Smooth muscle cell of the brain vasculature (primary cell): ENCODE data around the gene C1orf159.

Source experiments
- DNase-seq: peaks from one replicate; pipeline ENCODE4 v3.0.0-alpha.2; 2012; ENCODE audit warnings: low read depth, low spot score

Gene C1orf159

DNA sequence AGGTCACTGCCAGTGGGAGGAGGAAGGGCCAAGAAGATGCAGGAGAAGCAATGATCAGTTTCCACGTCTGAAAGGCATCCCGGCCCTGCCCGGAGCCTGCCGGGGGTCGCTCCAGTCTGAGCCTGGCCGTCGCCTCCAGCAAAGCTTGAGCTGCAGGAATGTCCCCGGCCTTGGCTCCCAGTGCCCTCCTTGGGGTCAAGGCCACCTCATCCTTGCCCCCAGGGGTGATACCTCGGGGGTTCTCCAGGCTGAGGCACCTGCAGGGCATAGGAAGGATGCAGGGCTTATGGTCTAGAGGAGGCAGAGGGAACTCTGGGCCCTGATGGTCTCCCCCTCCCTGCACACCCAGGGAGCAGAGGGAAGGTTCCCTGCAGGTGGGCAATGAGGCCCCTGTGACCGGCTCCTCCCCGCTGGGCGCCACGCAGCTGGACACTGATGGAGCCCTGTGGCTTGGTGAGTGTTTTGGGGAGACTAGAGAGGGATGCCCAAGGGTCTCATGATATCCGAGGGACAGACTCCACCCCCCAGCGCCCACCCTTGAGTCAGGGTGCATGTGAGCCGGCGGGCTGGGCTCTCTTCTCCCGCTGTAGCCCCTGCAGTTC is 61.7 kb downstream of the C1orf159 start:
- no peak for DNase-seq

DNA sequence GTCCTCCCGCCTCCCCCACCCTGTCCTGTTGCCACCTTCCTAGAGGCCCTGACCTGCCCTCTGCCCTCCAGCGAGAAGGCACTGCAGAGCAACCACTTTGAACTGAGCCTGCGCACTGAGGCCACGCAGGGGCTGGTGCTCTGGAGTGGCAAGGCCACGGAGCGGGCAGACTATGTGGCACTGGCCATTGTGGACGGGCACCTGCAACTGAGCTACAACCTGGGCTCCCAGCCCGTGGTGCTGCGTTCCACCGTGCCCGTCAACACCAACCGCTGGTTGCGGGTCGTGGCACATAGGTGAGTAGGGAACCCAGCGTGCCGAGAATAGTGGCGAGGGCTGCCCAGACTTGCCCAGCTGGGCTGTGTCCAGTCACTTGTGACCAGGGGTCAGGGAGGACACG is 62.2 kb downstream of the C1orf159 start:
- DNase-seq, result no peak

DNA sequence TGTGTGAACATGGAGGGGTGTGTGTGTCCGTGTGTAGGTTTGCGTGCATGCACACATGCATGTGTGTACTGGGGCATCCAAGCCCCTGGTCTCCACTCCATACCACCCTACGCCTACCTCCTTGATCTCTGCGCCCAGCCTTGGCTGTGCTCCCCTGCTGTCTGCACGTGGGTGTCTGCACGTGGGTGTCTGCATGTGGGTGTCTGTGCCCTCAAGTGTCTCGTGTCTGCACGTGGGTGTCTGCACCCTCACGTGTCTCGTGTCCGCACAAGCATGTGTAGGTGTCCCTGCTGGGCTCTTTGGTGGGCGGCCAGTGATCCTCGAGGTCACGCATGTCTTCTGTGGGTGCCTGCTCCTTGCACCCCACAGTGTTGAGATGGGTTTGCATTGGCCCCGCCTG is 62.9 kb downstream of the C1orf159 start:
- DNase-seq, result no peak

DNA sequence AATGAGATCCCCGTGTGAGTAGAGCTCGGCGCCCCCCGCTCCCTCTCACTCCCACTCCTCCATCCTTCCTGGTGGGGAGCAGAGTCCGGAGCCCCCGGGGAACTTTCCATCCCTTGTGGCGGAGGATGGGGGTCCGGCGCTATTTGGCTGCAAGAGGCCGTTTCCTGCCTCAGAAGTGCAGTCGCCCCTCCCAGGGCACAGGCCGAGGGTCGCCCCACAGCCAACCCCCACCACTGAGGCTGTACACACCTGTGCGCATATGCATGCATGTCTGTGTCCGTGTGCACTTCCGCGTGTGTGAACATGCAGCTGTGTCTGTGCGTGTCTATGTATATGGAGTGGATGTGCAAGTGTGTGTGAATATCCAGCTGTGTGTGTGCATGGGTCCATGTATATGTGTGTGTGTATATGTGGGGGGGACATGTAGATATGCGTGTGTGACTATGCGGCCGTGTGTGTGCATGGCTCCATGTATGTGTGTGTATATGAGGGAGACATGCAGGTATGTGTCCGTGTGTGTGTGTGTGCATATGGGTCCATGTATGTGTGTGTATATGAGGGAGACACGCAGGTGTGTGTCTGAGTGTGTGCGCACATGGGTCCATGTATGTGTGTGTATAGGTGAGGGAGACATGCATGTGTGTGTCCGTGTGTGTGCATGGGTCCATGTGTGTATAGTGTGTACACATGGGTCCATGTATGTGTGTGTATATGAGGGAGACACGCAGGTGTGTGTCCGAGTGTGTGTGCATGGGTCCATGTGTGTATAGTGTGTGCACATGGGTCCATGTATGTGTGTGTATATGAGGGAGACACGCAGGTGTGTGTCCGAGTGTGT is 63.7 kb downstream of the C1orf159 start:
- no peak for DNase-seq

DNA sequence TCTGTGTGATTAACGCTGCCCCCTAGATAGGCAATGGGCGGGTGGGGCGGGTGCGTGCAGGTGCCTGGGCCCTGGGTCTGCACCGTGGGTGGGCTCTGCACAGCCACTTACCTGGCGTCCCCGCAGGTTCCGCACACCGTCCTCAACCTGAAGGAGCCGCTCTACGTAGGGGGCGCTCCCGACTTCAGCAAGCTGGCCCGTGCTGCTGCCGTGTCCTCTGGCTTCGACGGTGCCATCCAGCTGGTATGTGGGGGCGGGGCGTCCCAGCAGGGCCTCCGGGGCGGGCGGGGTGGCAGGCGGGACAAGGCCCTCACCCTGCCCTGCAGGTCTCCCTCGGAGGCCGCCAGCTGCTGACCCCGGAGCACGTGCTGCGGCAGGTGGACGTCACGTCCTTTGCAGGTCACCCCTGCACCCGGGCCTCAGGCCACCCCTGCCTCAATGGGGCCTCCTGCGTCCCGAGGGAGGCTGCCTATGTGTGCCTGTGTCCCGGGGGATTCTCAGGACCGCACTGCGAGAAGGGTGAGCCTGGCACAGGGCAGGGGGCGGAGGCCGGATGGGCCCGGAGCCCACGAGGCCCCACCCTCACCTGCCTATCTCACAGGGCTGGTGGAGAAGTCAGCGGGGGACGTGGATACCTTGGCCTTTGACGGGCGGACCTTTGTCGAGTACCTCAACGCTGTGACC is 64.6 kb downstream of the C1orf159 start:
- no peak for DNase-seq

DNA sequence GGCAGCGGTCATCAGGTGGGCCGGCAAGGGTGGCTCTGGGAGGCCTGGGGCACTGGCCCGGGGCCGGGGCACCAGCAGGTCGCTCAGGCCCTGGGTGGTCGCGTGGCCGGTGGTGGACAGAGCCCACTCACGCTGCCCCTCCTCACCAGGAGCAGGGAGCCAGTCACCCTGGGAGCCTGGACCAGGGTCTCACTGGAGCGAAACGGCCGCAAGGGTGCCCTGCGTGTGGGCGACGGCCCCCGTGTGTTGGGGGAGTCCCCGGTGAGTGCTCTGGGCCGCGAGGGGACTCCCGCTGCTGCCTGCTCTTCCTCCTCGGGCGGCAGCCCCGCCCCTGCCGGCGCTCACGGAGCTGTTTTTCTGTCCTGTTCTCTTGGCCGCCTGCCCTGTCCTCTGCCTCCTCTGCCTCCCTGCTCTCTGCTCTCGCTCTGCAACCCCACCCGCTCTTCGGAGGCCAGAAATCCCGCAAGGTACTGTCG is 65.3 kb downstream of the C1orf159 start:
- DNase-seq, result no peak

DNA sequence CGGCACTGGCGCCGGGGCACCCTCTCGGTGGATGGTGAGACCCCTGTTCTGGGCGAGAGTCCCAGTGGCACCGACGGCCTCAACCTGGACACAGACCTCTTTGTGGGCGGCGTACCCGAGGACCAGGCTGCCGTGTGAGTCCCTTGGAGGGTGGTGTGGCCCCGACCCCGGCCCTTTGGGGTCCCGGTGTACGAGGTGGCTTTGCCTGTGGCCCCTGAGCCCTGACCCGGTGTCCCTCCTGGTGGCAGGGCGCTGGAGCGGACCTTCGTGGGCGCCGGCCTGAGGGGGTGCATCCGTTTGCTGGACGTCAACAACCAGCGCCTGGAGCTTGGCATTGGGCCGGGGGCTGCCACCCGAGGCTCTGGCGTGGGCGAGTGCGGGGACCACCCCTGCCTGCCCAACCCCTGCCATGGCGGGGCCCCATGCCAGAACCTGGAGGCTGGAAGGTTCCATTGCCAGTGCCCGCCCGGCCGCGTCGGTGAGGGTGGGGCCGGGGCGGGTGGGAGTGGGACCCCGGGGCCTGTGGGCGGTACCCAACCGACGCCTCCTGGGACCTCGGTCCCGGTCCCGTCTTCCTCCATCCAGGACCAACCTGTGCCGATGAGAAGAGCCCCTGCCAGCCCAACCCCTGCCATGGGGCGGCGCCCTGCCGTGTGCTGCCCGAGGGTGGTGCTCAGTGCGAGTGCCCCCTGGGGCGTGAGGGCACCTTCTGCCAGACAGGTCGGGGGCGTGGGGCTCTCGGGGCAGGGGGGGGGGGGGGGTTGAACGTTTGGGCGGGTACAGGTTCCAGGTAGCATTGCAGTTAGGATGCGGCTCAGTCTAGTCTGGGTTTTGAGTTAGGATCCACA is 66.3 kb downstream of the C1orf159 start:
- no peak for DNase-seq

DNA sequence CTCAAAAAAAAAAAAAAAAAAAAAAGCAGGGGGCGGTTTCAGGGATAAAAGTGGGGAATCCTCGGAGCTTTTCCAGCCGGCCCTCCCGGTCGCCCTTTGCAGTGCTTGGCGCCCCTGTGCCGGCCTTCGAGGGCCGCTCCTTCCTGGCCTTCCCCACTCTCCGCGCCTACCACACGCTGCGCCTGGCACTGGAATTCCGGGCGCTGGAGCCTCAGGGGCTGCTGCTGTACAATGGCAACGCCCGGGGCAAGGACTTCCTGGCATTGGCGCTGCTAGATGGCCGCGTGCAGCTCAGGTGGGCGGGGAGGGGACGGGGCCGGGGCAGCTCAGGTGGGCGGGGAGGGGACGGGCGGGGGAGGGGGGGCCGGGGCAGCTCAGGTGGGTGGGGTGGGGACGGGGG is 67.1 kb downstream of the C1orf159 start:
- no peak for DNase-seq

DNA sequence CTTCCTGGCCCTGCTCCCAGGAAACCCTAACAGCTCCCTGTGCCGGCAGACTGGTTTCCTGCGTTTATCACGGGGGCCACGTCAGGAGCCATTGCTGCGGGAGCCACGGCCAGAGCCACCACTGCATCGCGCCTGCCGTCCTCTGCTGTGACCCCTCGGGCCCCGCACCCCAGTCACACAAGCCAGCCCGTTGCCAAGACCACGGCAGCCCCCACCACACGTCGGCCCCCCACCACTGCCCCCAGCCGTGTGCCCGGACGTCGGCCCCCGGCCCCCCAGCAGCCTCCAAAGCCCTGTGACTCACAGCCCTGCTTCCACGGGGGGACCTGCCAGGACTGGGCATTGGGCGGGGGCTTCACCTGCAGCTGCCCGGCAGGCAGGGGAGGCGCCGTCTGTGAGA is 67.9 kb downstream of the C1orf159 start:
- no peak for DNase-seq

DNA sequence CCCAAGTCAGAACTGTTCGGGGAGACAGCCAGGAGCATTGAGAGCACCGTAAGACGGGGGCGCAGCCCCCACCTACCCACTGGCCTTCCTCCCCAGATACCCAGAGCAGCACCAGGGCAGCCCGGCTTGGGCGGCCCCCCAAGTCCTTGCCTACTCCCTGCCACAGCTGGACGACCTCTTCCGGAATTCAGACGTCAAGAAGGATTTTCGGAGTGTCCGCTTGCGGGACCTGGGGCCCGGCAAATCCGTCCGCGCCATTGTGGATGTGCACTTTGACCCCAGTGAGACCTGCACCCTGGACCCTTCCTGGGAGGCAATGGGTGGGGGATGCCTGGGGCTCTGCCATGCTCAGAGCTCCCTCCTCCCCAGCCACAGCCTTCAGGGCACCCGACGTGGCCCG is 68.5 kb downstream of the C1orf159 start:
- DNase-seq, result no peak

DNA sequence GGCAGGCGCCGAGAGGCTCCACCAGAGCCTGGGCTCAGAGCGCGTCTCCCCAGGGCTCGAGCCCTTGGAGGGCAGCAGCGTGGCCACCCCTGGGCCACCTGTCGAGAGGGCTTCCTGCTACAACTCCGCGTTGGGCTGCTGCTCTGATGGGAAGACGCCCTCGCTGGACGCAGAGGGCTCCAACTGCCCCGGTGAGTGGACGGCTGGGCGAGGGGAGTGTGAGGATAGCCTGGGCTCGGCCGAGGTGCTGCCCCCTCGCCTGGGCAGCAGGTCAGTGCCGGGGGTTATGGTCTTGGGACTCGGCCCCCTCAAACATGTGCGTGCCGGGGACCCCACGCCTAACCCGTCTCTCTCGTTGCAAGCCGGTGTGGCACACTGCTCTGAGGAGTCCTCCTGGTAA is 69.1 kb downstream of the C1orf159 start:
- no peak for DNase-seq

DNA sequence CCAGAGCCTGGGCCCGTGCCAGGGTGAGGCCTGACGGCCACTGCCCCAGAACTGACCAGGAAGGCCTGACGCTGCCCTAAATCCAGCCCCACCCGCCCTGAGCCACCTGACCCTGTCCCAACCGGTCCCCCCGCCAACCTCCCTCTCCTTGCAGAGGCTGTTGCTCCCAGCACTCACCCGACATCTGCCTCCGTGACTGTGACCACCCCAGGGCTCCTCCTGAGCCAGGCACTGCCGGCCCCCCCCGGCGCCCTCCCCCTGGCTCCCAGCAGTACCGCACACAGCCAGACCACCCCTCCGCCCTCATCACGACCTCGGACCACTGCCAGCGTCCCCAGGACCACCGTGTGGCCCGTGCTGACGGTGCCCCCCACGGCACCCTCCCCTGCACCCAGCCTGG is 69.6 kb downstream of the C1orf159 start:
- no peak for DNase-seq

DNA sequence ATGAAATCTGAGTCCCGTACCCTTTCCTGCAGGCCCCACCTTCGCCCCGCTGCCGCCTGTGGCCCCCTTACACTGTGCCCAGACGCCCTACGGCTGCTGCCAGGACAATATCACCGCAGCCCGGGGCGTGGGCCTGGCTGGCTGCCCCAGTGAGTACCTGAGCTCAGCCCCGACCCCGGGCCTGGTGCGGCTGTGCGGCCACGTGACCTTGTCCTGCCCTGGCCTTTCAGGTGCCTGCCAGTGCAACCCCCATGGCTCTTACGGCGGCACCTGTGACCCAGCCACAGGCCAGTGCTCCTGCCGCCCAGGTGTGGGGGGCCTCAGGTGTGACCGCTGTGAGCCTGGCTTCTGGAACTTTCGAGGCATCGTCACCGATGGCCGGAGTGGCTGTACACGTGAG is 70.8 kb downstream of the C1orf159 start:
- no peak for DNase-seq

DNA sequence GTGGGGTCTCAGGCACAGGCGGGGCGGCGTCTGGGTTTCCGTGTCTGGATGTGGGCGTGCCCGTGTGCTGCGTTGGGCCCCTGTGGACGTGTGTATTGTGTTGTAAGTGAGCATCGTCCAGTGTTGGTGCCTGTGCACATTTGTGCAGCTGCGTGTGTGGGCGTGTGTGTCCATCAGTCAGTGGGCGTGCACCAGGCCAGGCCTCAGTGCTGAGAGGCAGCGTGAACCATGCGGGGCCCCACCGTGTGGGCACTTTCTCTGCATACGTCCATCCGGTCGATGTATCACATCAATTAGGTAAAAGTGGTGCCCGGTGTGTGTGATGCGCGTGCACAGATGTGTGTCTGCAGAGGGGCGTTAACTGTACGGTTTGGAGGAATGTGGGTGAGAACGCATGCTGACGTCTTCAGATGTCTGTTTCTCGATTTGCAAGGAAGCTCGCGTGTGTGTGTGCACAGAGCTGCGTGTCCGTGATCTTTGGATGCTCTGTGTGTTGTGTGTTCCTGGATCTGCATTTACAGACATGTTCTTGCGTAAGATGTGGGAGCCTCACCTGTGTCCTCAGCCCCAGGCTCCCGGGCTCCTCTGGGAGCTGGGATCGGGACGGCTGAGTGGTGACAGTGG is 71.3 kb downstream of the C1orf159 start:
- no peak for DNase-seq

DNA sequence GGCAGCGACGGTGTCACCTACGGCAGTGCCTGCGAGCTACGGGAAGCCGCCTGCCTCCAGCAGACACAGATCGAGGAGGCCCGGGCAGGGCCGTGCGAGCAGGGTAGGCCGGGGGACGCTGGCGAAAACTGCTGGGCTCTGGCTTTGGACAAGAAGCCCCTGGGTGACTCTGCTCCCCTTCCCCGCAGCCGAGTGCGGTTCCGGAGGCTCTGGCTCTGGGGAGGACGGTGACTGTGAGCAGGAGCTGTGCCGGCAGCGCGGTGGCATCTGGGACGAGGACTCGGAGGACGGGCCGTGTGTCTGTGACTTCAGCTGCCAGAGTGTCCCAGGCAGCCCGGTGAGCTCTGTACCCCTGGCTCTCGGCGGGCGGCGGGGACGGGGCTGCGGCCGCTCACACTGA is 72.0 kb downstream of the C1orf159 start:
- DNase-seq, result no peak

DNA sequence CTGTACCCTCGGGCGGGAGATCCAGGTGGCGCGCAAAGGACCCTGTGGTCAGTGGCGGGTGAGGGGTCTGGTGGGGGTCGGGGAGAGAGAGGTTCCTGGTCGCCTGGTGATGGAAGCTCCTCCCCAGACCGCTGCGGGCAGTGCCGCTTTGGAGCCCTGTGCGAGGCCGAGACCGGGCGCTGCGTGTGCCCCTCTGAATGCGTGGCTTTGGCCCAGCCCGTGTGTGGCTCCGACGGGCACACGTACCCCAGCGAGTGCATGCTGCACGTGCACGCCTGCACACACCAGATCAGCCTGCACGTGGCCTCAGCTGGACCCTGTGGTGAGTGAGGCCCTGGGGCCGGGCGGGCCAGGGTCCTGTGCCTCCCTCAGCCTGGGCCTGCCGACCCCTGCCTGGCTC is 72.5 kb downstream of the C1orf159 start:
- no peak for DNase-seq

DNA sequence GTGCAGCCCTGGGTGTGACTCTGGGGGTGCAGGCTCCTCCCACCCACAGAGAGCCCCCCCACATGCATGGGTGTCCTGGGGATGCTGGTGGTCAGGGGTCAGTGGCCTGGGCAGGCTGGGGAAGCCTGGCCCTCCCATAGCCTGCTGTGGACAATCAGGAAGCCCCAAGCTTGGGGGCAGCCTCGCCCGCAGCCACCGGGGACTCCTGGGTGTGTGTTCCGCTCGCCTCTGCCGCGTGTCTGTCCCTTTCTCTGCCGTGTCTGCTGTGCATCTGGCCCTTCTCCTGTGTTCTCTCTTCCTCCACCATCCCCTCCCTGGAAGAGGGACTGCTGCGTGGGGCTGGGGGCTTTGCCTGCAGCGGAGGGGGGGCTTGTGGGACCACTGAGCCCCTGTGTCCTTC is 73.1 kb downstream of the C1orf159 start:
- no peak for DNase-seq

DNA sequence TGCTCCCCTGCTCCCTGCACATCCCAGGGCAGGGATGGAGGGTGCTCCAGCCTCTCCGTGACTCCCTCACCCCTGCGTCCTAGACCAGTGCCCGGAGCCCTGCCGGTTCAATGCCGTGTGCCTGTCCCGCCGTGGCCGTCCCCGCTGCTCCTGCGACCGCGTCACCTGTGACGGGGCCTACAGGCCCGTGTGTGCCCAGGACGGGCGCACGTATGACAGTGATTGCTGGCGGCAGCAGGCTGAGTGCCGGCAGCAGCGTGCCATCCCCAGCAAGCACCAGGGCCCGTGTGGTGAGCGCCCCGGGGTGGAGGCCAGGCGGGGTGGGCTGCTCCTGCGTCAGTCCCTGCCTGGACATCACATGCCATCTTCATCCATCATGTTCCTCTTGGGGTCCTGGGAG is 74.0 kb downstream of the C1orf159 start:
- no peak for DNase-seq

DNA sequence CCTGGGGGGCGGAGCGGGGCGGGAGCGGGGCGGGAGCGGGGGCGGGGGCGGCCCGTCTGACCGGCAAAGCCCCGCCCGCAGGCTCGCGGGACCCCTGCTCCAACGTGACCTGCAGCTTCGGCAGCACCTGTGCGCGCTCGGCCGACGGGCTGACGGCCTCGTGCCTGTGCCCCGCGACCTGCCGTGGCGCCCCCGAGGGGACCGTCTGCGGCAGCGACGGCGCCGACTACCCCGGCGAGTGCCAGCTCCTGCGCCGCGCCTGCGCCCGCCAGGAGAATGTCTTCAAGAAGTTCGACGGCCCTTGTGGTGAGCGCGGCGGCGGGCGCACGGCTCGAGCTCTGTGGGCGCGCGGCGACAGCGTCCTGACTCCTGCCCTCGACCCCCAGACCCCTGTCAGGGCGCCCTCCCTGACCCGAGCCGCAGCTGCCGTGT is 74.8 kb downstream of the C1orf159 start:
- no peak for DNase-seq

DNA sequence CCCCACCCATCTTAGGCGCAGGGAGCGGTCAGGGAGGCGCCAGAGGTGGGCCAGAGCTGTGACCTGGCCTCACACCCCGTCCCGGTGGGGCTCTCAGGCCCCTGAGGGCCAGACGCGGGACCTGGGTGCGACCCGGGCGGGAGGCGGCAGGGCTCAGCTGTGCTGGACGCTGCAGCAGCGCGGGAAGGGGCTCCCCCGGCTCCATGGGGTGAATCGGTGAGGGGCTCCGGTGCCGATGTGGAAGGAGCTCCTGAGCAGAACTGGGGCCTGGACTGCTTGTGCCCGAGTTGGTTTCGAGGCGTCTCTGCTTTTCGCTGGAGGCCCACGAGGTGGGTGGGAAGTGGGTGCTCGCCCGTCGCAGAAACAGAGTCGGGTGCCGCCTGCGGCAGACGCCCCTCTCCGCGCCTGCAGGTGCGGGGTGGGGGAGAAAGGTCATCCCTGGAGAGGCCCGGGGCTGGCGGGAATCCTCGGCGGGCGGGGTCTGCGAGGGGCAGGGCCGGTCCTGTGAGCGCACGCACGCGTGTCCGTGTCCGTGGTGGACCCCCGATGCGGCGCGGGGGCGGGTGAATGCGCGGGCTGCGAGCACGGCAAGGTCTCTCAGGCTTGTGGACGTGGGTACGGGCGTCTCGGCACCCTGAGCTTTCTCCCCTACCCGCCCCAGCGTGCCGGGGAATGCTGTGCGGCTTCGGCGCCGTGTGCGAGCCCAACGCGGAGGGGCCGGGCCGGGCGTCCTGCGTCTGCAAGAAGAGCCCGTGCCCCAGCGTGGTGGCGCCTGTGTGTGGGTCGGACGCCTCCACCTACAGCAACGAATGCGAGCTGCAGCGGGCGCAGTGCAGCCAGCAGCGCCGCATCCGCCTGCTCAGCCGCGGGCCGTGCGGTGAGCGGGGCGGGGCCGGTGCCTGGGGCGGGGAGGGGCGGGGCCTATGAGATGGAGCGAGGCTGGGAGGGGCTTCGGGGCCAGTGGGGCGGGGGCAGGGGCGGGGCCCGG is 75.6 kb downstream of the C1orf159 start:
- no peak for DNase-seq
